GM12873 (cell line): Measurements from ENCODE around the gene RPH3AL.

ENCODE experiments used
- TF ChIP-seq, protein P1 (sequence below): IDR thresholded peaks from 2 replicates; pipeline ENCODE4 v1.5.1; 2012; ENCODE audit warnings: low read depth, mild to moderate bottlenecking, moderate library complexity, low read length, control low read depth; ENCODE audit not compliant: insufficient read depth; ENCODE audit errors: missing control alignments

RPH3AL gene

DNA sequence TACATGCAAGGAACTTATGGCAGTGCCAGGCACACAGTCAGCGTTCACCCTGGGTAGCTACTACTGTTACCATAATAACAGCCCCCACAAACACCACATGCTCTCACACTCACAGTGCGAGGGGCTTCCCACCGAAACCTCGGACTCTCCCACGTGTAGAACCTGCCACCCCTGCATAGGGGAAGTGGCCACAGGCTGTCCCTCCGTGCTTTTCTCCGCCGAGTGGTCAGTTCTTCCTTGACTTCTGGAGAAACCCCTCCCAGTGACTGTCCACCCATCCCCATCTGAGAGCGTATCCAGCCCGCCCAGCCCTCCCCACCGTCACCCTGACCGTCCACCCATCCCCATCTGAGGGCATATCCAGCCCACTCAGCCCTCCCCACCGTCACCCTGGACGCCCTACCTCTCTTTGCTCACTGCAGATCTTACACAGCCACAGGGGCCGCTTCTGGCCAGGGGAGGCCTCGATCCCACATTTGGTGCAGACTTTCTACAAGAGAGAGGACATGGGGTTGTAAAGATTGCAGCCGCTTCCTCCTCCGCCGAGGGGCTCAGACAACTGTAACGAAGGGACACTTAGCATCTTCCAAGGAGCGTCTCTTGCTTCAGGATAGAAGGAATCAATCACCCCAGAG, 71.1 kb downstream of the RPH3AL start:
- TF ChIP-seq, protein P1, sequence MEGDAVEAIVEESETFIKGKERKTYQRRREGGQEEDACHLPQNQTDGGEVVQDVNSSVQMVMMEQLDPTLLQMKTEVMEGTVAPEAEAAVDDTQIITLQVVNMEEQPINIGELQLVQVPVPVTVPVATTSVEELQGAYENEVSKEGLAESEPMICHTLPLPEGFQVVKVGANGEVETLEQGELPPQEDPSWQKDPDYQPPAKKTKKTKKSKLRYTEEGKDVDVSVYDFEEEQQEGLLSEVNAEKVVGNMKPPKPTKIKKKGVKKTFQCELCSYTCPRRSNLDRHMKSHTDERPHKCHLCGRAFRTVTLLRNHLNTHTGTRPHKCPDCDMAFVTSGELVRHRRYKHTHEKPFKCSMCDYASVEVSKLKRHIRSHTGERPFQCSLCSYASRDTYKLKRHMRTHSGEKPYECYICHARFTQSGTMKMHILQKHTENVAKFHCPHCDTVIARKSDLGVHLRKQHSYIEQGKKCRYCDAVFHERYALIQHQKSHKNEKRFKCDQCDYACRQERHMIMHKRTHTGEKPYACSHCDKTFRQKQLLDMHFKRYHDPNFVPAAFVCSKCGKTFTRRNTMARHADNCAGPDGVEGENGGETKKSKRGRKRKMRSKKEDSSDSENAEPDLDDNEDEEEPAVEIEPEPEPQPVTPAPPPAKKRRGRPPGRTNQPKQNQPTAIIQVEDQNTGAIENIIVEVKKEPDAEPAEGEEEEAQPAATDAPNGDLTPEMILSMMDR = no peak

DNA sequence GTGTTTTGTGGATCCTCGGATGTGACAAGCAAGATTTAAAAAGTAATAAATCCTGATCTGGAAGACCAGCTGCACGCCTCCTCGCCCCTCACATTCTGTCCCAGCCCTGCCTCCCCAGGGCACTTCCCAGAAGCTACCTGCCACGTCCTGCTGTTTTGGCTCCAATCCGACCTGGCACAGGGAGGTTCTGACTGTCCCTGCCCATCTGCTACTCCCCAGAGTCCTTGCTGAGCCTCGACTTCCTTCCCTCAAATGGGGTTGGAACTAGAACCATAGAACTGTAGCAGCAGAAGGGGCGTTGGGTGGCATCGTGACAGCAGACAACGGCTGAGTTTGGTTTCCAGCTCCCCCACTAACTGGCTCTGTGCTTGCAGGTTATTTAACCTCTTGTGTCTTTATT, 71.7 kb downstream of the RPH3AL start:
- TF ChIP-seq, protein P1 = no peak

DNA sequence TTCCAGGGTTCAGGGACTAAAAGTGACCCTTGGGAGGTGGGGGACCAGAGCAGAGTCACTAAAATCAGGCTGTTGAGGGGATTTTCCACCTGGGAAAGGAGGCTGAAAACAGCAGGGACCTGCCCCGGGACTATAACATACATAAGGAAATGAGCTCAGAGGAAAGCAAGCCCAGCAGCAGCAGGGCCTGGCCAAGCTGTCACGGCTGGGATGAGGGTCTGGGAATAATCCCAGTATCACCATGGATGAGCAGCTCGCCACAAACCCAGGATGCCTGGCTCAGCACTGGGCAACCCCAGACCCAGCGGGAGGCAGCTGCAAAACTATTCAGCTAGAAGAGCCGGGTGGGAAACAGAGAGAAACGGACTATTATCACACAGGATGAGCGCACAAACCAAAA, 72.4 kb downstream of the RPH3AL start:
- TF ChIP-seq, protein P1 = no peak

DNA sequence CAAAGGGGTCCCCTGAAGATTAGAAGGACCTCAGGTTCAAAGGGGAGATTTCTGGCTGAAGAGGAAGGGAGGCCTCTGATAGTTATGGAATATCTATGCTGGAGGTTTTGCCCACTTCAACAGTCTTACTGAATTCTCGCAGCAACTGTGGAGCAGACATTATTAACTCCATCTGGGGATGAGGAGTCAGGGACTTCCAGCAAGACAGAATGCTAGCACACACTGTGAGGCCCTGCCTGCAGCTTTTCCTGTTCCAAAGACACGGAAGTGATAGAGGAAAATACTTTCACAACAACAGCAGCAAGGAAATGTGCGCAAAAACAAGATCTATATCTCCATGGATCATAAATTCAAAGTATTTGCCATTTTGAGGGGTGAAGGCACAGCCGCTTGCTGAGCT, 72.8 kb downstream of the RPH3AL start:
- TF ChIP-seq, protein P1 = no peak

DNA sequence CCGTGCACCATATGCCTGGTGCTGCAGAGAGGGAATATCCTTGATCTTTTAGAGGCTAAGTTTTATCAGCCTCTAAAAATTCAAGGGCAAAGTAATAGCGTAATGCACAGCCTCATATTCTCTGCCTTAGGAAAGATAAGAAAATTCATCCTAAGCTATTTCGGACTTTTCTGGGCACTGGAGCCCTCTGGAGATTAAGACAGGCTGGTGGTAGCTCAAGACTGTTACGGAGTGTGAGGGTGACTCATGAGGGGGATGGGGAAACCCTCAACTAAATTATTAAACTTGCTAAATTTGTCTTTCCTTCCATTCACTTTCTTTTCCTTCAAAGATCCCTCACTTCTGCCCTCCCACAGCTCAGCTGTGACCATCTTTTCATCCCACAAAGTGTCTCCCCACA, 73.3 kb downstream of the RPH3AL start:
- TF ChIP-seq, protein P1 = no peak

DNA sequence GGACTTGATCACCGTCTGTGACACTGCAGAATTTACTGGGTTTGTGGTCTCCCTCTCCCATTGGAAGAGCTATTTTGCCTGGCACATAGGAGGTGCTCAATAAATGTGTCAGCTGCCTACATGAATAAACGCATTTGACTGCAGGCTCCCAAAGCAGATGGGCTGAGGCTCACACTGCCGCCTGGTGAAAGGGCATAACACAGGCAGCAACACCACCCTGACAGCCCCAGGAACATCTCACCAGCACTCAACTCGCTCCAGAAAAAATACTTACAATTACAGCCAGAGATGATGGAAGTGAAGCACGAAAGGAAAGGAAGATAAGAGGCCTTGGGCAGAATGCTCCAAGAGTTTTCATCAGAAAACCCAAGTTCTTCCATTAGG, 73.9 kb downstream of the RPH3AL start:
- TF ChIP-seq, protein P1 = no peak

DNA sequence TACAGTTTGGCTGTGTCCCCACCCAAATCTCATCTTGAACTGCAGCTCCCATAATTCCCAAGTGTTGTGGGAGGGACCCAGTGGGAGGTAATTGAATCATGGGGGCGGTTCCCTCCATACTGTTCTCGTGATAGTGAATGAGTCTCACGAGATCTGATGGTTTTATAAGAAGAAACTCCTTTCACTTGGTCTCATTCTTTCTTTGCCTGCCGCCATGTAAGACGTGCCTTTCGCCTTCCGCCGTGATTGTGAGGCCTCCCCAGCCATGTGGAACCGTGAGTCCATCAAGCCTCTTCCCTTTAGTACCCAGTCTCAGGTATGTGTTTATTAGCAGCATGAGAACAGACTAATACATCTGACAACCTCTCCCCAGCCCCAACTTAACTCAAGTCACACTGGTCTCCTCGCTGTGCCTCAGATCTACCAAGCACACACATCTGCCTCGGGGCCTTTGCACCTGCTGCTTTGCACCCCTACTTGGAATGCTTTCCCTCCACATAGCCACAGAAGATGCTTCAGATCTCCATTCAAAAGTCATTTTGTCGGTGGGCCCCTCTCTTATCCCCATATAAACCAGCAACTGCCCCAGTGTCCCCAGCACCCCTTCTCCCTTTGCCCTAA, 74.4 kb downstream of the RPH3AL start:
- TF ChIP-seq, protein P1 = no peak

DNA sequence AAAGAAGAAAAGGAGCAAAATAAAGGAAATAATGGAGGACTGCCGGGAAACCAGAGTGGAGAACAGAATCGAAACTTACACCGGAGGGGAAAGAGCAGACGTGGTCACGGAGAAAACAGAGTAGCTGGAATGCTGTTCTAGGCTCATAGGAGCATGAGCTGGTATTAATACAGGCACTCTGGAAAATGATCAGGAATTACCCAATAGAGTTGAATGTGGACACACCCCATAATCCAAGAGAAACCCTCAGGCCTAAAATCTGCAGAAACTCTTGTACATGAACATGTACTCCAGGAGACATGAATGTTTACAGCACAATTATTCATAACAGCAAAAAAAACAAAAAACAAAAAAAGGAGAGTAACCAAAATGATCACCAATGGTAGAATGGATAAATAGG, 77.7 kb downstream of the RPH3AL start:
- TF ChIP-seq, protein P1 = no peak
